Measurements from ENCODE around the gene FRMD5.

Gene FRMD5

GRCh38 chr15:44194323-44195150 is 534 bp downstream of the FRMD5 start:
- TF ChIP-seq, protein P1, sequence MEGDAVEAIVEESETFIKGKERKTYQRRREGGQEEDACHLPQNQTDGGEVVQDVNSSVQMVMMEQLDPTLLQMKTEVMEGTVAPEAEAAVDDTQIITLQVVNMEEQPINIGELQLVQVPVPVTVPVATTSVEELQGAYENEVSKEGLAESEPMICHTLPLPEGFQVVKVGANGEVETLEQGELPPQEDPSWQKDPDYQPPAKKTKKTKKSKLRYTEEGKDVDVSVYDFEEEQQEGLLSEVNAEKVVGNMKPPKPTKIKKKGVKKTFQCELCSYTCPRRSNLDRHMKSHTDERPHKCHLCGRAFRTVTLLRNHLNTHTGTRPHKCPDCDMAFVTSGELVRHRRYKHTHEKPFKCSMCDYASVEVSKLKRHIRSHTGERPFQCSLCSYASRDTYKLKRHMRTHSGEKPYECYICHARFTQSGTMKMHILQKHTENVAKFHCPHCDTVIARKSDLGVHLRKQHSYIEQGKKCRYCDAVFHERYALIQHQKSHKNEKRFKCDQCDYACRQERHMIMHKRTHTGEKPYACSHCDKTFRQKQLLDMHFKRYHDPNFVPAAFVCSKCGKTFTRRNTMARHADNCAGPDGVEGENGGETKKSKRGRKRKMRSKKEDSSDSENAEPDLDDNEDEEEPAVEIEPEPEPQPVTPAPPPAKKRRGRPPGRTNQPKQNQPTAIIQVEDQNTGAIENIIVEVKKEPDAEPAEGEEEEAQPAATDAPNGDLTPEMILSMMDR (IDR thresholded peaks at IDR 0.05; ENCODE audit: borderline replicate concordance, control extremely low read depth, extremely low read depth, insufficient read depth, missing control alignments): no peak
- in situ Hi-C loops (cut with MboI; ENCODE audit: low sequenced_read_pairs, unreplicated experiment): no loop called here
- no peak for DNase-seq (ENCODE audit: low spot score)

GRCh38 chr15:44193651-44194322 is 1.3 kb downstream of the FRMD5 start:
- in situ Hi-C loops (cut with MboI; ENCODE audit: low sequenced_read_pairs, unreplicated experiment): no loop called here
- TF ChIP-seq, protein P1 (IDR thresholded peaks at IDR 0.05; ENCODE audit: borderline replicate concordance, control extremely low read depth, extremely low read depth, insufficient read depth, missing control alignments): no peak
- no peak for DNase-seq (ENCODE audit: low spot score)

GRCh38 chr15:44188795-44189194 is 6.3 kb downstream of the FRMD5 start:
- TF ChIP-seq, protein P1 (IDR thresholded peaks at IDR 0.05; ENCODE audit: borderline replicate concordance, control extremely low read depth, extremely low read depth, insufficient read depth, missing control alignments): no peak
- DNase-seq (ENCODE audit: low spot score): no peak
- in situ Hi-C loops (cut with MboI; ENCODE audit: low sequenced_read_pairs, unreplicated experiment): no loop called here

DNA sequence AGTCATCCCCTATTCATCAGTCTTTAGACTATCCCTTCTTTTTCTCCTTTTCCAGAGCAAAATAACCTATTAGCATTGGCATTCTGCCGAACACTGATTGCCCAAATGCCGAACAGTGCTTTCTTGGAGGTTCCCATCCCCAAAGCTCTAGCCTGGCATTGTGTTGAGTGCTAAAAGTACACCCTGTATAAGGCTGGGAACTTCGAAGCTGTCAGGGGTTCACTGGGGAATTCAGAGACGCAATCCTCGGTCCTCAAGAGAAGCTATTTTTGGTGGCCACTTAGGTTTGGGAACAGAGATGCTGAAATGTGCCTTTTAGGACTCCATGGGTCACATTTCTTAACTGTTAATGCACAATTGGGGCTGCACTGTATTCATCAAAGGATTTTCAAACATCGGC is 8.4 kb downstream of the FRMD5 start:
- TF ChIP-seq, protein P1 (IDR thresholded peaks at IDR 0.05; ENCODE audit: borderline replicate concordance, control extremely low read depth, extremely low read depth, insufficient read depth, missing control alignments): no peak
- in situ Hi-C loops (cut with MboI; ENCODE audit: low sequenced_read_pairs, unreplicated experiment): no loop called here
- no peak for DNase-seq (ENCODE audit: low spot score)

DNA sequence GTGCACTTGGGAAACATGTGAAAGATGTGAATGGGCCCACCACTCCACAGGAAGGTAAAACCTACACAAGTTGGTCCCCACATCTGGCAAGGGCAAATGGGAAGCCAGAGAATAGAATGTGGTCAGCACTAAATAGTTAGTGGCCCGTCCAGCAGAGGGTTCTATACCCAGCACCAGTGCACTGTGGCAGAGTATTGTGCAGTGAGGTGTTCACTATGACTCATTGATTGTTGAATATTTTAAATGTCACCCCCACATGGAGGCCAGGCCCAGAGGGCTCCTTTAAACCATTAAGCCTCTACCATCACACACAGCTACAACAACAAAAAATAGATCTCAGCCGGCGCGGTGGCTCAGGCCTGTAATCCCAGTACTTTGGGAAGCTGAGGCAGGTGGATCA is 11.7 kb downstream of the FRMD5 start:
- in situ Hi-C loops (cut with MboI; ENCODE audit: low sequenced_read_pairs, unreplicated experiment): no loop called here
- TF ChIP-seq, protein P1 (IDR thresholded peaks at IDR 0.05; ENCODE audit: borderline replicate concordance, control extremely low read depth, extremely low read depth, insufficient read depth, missing control alignments): no peak
- no peak for DNase-seq (ENCODE audit: low spot score)

DNA sequence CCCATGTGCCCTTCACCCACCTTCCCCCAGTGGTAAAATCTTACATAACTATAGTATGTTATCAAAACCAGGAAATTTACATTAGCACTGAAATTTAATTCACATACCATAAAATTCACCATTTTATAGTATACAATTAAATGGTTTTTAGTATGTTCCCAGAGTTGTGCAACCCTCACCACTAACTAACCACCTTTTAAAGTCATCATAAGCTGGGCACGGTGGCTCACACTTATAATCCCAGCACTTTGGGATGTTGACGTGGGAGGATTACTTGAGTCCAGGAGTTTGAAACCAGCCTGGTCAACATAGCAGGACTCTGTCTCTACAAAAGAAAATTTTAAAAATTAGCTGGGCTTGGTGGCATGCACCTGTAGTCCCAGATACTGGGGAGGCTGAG is 13.7 kb downstream of the FRMD5 start:
- TF ChIP-seq, protein P1 (IDR thresholded peaks at IDR 0.05; ENCODE audit: borderline replicate concordance, control extremely low read depth, extremely low read depth, insufficient read depth, missing control alignments): no peak
- no peak for DNase-seq (ENCODE audit: low spot score)
- in situ Hi-C loops (cut with MboI; ENCODE audit: low sequenced_read_pairs, unreplicated experiment): no loop called here

Data from GM13976 (cell line).